ENCODE results near the gene NUAK1.

Gene NUAK1

DNA sequence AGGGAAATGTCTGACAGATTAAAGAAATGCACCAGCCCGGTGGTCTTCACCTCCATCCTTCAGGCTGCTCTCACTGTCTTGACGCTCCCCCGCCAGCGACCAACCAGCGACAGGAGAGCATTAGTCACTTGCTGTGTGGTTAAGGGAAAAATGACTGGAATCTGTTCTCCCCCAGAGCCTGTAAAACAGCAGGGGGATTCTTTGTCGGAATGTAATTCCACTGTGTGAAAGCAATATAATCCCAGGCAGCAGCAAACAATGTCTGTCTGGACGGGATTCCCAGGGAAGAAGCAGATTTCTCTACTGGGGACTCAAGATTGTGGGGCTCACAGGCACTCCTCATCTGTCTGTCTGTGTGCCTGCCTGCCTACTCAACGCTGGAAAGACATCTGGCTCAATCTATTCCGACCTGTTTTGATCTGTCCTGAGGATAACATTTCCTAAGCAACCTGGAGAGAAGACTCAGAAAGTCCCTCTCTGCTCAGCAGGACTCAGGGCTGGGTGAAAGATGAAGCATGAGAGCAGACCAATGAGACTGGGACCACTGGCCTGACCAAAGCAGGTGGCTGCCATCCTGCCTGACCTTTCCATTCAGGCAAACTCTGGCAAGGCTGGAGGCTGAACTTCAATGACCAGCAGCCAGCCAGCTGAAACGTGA is 54.6 kb downstream of the NUAK1 start:
- DNase-seq (ENCODE audit: low read depth in 1 of 2, low spot score in 1 of 2), result no peak

- no peak for DNase-seq (ENCODE audit: low read depth in 1 of 2, low spot score in 1 of 2)
These were observed 56.3 kb downstream of the NUAK1 start for GRCh38 chr12:106082216-106083175.

GRCh38 chr12:106081606-106082005 is 57.1 kb downstream of the NUAK1 start:
- no peak for DNase-seq (ENCODE audit: low read depth in 1 of 2, low spot score in 1 of 2)

GRCh38 chr12:106080791-106081170 is 58.0 kb downstream of the NUAK1 start:
- no peak for DNase-seq (ENCODE audit: low read depth in 1 of 2, low spot score in 1 of 2)

GRCh38 chr12:106080041-106080790 is 58.5 kb downstream of the NUAK1 start:
- no peak for DNase-seq (ENCODE audit: low read depth in 1 of 2, low spot score in 1 of 2)

GRCh38 chr12:106079148-106079738 is 59.5 kb downstream of the NUAK1 start:
- DNase-seq (ENCODE audit: low read depth in 1 of 2, low spot score in 1 of 2), result no peak

DNA sequence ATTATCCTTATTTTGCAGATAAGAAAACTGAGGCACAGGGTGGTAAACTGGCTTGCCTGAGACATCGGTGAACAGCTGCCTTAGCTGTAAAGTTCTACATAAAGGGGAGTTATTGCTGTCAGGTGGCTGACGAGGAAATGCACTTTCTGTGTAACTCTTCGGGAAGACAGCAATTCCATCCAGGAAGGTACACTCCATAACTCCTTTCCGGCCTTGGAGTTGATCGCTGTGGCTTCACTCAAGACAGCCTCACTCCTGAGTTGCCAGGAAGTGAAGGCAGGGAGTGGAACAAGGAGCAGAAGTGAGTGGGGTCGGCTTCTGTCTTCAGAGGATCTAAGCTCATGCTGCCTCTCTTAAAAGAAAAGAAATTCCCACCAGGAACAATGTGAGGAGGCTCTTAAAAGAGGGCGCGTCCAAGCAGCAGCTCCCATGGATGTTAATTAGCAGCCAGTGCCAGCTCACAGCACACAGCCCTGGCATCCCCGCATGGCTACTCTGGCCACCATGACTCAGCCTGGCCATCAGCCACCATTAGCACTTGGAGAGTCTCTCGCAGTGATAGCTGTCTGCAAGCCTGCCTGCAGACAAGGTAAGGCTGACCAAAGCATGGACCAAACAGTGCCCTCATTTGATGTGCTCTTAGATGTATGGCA is 60.3 kb downstream of the NUAK1 start:
- DNase-seq (ENCODE audit: low read depth in 1 of 2, low spot score in 1 of 2), result no peak

GRCh38 chr12:106074706-106075392 is 63.9 kb downstream of the NUAK1 start:
- DNase-seq (ENCODE audit: low read depth in 1 of 2, low spot score in 1 of 2), result no peak

DNA sequence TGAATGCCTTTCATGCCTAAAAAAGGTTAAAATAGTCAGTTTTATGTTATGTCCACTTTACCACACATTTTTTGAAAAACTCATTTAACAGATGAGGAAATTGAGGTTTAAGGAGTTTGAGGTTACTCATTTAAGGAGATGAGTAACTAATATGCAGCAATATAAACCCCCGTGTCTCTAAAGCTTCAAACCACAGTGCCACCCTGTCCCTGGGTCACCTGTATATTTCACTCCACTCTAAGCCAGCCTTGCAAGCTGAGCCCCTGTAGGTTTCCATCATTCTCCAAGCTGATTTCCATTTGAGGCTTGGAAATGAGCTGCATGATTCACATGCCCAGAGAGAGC is 64.4 kb downstream of the NUAK1 start:
- DNase-seq (ENCODE audit: low read depth in 1 of 2, low spot score in 1 of 2), result no peak

- no peak for DNase-seq (ENCODE audit: low read depth in 1 of 2, low spot score in 1 of 2)
These were observed 65.6 kb downstream of the NUAK1 start for GRCh38 chr12:106073179-106073578.

DNA sequence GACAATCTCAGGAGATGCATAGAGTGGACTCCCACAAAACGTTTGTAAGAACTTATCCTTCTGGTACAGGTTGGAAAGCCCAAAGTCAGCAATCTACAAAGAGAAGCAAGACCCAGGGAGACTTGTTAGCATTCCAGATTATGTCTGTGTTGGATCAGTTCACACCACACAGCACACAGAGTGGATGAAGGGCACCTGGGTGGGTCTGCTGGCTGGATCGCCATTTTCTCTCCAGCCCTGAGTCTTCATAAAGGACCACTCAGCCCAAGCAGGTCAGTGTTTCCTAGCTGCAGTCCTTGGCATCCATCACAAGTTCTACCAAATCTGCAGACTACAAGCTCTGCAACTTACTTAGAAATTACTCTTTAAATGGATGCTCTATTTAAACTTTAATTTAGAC is 66.0 kb downstream of the NUAK1 start:
- no peak for DNase-seq (ENCODE audit: low read depth in 1 of 2, low spot score in 1 of 2)

DNA sequence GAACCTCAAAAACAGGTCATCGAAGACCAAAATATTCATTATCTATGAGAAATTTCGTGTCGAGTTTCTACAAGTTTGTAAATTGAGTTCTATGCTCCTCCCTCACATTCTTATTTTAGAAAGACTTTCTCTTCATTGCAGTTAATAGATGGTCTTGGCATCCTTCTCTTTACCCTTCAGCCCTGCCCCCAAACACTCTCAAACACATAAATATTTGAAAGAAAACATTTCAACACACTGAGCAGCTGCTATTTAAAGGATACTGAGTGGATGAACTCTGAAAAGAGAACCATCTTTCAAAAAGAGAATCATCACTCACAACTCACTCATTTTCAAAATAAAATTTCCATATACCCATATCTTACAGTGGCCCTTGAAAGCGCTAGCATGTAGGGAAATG is 67.1 kb downstream of the NUAK1 start:
- no peak for DNase-seq (ENCODE audit: low read depth in 1 of 2, low spot score in 1 of 2)

GRCh38 chr12:106070611-106071010 is 68.1 kb downstream of the NUAK1 start:
- DNase-seq (ENCODE audit: low read depth in 1 of 2, low spot score in 1 of 2), result no peak

GRCh38 chr12:106070147-106070546 is 68.6 kb downstream of the NUAK1 start:
- DNase-seq (ENCODE audit: low read depth in 1 of 2, low spot score in 1 of 2), result no peak

GRCh38 chr12:106068296-106068695 is 70.5 kb downstream of the NUAK1 start:
- no peak for DNase-seq (ENCODE audit: low read depth in 1 of 2, low spot score in 1 of 2)

DNA sequence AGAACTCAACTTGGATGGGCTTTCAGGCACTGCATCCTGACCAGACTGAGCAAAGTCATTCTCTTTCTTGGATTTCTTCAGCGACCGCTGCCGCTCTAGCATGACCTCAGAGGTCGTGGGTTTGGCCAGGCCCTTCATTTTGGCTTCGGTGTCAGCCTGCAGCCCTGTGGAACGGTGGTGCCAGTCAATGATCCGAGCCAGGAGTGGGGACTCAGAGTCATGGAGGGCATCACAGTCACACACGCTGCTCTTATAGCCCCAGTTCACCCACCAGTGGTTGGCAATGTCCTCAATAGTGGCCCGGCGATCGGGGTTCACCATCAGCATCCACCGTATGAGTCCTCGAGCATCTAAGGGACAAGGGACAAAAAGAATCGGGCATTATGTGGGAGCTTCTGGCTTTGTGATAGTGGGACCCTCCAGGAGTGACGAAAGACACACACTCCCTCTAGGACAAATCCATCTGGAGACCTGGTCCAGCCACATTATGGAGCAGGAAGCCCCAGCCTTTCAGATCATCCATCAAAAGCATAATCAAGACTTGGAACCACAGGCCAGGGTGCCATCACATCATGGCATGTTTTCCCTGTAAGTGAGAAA is 71.0 kb downstream of the NUAK1 start:
- no peak for DNase-seq (ENCODE audit: low read depth in 1 of 2, low spot score in 1 of 2)

DNA sequence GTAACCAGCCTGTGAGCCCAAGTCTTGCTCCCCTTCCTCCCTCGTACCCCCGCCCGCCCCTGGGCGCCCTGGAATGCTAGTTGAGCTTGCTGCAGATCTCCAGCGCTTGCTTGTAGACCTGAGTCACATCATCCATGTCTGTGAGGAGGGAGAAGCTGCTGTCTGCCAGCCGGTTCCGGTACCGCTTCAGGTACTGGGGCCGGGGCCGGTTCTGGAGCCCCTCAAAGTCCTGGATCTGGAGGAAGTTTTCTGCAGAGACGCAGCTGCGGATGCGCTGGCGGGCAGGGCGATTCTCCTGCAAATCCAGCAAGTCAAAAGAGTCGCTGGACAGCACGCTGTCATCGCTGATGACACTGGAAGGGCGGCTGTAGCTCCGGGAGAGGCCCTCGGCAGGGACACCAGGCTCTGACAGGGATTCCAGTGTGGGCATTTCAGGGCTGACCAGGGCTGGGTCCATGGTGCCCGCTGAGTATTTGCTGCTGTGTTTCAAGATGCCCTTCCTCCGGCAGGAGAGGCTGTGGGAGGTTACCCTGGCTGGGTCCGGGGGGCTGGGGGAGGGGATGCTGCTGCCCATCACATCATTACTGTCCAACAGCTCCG is 71.9 kb downstream of the NUAK1 start:
- no peak for DNase-seq (ENCODE audit: low read depth in 1 of 2, low spot score in 1 of 2)

DNA sequence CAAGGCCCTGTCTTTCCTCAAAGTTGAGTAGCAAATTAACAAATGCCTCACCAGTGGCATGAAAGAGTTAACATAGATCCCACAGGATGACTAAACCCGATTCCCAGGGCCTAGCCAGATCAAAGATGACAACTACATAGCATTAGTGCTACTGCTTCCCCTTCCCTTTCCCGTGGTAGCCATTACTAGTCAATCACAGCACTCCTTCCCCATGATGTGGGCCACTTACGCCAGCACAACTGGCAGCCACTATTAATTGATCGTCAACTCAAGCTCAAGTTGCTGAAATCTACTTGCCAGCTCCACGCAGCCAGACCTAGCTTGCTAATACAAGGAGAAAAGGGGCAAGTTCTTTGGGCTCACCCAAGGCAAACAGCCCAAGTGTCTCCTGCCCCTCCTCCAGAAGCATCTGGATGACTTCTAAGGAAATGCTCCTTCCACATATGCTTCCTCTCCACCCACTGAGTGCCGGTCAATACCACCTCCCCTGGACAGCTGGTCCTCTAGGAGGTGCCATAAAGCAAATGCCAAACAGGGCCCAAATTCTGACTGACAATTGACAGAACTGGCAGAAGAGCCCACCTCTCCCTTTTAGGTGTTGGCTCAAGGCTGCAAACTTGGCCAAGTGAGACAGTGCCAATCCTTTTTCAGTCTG is 72.6 kb downstream of the NUAK1 start:
- no peak for DNase-seq (ENCODE audit: low read depth in 1 of 2, low spot score in 1 of 2)

- no peak for DNase-seq (ENCODE audit: low read depth in 1 of 2, low spot score in 1 of 2)
These were observed 73.2 kb downstream of the NUAK1 start for GRCh38 chr12:106065506-106065905.
